K562 (cell line): ENCODE measurements around the gene PHF1. TPM values are rescaled to one million over a fixed set of nuclear protein-coding genes. Genes with fewer than 3 reads are reported as not detected.
A peak's percentile ranks its signal among the peaks of the same experiment; 100 is the strongest.

Source experiments
- C11orf30 ChIP-seq: fragments of 450-650 bp; IDR thresholded peaks from 2 replicates; pipeline ENCODE4 v1.6.1; 2016; ENCODE audit warnings: low read depth, mild to moderate bottlenecking
- E2F5 ChIP-seq: sonication (generic); formaldehyde crosslinking; IDR thresholded peaks from 2 replicates; pipeline ENCODE4 v1.8.0; 2022; ENCODE audit warnings: mild to moderate bottlenecking, missing genetic modification reagents
- ERF ChIP-seq: fragments of 450-650 bp; formaldehyde crosslinking; IDR thresholded peaks from 2 replicates; pipeline ENCODE4 v1.4.0; 2020; ENCODE audit warnings: mild to moderate bottlenecking, mixed read lengths
- KDM1A ChIP-seq, 2 experiments: fragments of 450-650 bp; IDR thresholded peaks; 2 replicates each; pipeline ENCODE4 v1.6.1; 2016; ENCODE audit warnings: mild to moderate bottlenecking in 2 of 2
- L3MBTL2 ChIP-seq: fragments of 450-650 bp; IDR thresholded peaks from 2 replicates; pipeline ENCODE4 v1.6.1; 2016; ENCODE audit warnings: mild to moderate bottlenecking, moderate library complexity
- MEF2A ChIP-seq: IDR thresholded peaks from 2 replicates; pipeline ENCODE4 v1.6.1; 2011; ENCODE audit warnings: low read depth, mild to moderate bottlenecking, low read length, moderate library complexity; ENCODE audit not compliant: control insufficient read depth
- PHF21A ChIP-seq: fragments of 450-650 bp; IDR thresholded peaks from 2 replicates; pipeline ENCODE4 v1.6.1; 2017; ENCODE audit warnings: low read depth, borderline replicate concordance
- RCOR1 ChIP-seq, 2 experiments: IDR thresholded peaks; 2 replicates each; pipeline ENCODE4 v1.6.1; 2012; ENCODE audit warnings: low read depth in 2 of 2, low read length in 2 of 2, borderline replicate concordance in 1 of 2, improper control_type of control experiment in 1 of 2
- TFAP4 ChIP-seq: sonication (generic); formaldehyde crosslinking; IDR thresholded peaks from 2 replicates; pipeline ENCODE4 v1.8.0; 2022; ENCODE audit warnings: missing genetic modification reagents, mild to moderate bottlenecking, moderate library complexity, borderline replicate concordance
- ZBTB1 ChIP-seq: sonication (generic); formaldehyde crosslinking; IDR thresholded peaks from 2 replicates; pipeline ENCODE4 v1.8.1; 2023; ENCODE audit warnings: missing genetic modification reagents, low read depth, mild to moderate bottlenecking, borderline replicate concordance
- ZC3H8 ChIP-seq: fragments of 450-650 bp; IDR thresholded peaks from 2 replicates; pipeline ENCODE4 v1.6.1; 2017
- polyA plus RNA-seq, 8 experiments: library from polyadenylated mRNA; depleted of rRNA in 4 of 8; stranded (reverse) in 5 of 8; unstranded in 3 of 8; fragments of >200 nt; fragmentation: Nextera tagmentation in 2 of 8; fragmentation: Illumina TruSeq in 1 of 8; extraction: Ambion mirVana in 2 of 8; extraction: Trizol in 1 of 8; gene quantifications; 2 replicates each; pipeline versions ENCODE4 v1.2.1 to v1.2.3, GENCODE V29; 2011 to 2014; ENCODE audit warnings: inconsistent platforms in 1 of 8, missing spikeins in 1 of 8
- total RNA-seq, 7 experiments: library from RNA; depleted of rRNA in 6 of 7; stranded (reverse); fragments of >200 nt in 6 of 7; fragmentation: Illumina TruSeq in 2 of 7; extraction: Trizol in 2 of 7; gene quantifications; 2 replicates each; pipeline versions ENCODE4 v1.2.1 to v1.2.3, GENCODE V29; 2011 to 2021; ENCODE audit warnings: low replicate concordance in 1 of 7
- TF ChIP-seq, protein P1 (sequence below), 3 experiments: fragments of 200-800 bp in 1 of 3; sonication (Bioruptor generic) in 1 of 3; sonication (generic) in 1 of 3; formaldehyde crosslinking in 1 of 3; IDR thresholded peaks; 2 replicates each; pipeline versions ENCODE4 v1.6.1 to v1.8.0; 2016 to 2022; ENCODE audit warnings: mild to moderate bottlenecking in 2 of 3, missing compliant biosample characterization in 2 of 3, missing genetic modification characterization in 2 of 3, missing genetic modification reagents in 1 of 3
- TF ChIP-seq, protein P2 (sequence below), 2 experiments: fragments of 450-650 bp; formaldehyde crosslinking in 1 of 2; IDR thresholded peaks; 2 replicates each; pipeline versions ENCODE4 v1.4.0 to v1.6.1; 2014 to 2020; ENCODE audit warnings: mild to moderate bottlenecking in 2 of 2, borderline replicate concordance in 1 of 2, low read depth in 1 of 2

The PHF1 gene
- total and polyA plus RNA-seq, 9 of the 15 experiments (the other 6 are each of a cell fraction or from before 2014, with no cell fraction given), result 3.7 to 64.2 (median 33.7) TPM

DNA sequence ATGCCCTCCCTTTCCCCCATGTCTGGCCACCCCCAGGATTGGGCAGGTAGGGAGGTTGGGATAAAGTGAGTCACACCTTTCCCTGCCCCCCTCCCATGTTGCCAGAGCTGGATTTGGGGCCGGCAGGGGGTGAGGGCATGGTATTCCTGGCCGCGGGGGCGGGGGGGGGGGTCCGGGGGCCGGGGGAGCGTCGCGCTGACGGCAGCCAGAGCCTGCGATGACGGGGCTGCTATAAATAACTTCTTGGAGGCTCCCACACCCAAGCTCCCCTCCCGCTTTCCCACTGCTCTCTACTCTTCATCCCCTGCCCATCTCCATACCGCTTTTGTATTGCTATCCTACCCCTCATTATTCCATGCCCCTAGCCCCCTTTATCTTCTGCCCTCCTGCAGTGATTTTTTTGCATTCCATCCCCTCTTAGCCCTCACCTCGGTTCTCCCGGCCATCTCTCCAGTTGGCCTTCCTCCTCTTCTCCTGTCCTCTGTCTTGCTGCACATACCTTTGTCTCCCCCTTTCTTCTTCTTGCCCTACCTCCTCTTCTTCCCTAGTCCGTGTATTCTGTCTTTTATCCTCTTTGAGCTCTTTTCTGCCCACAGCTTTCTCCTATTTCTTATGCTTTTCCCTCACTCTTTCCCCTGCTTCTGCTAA lies 22.9 kb downstream of the PHF1 start (continued):
- peak; percentile 43 to 55; a peak in 1 of 4 replicates for TF ChIP-seq KDM1A (IDR thresholded peaks at IDR 0.05)
- no peak for TF ChIP-seq L3MBTL2
- TF ChIP-seq MEF2A, result peak; percentile 65; the same call in 1 of the 2 replicates
- no peak for TF ChIP-seq ERF
- TF ChIP-seq RCOR1 (IDR thresholded peaks at IDR 0.05; ENCODE audit: borderline replicate concordance in 1 of 2, low read depth in 2 of 2, low read length in 2 of 2), result no peak
- TF ChIP-seq ZC3H8, result no peak
- TF ChIP-seq PHF21A, result peak; percentile 56; the same call in 1 of the 2 replicates
- no peak for TF ChIP-seq C11orf30
- TF ChIP-seq, protein P1, sequence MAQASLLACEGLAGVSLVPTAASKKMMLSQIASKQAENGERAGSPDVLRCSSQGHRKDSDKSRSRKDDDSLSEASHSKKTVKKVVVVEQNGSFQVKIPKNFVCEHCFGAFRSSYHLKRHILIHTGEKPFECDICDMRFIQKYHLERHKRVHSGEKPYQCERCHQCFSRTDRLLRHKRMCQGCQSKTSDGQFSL (CRISPR knock-in tag; IDR thresholded peaks at IDR 0.05), result no peak
- TF ChIP-seq, protein P1 (tag; IDR thresholded peaks at IDR 0.05), result peak in 1 of 2 experiments; percentile 57; a peak in 1 of 4 replicates
- TF ChIP-seq, protein P2, sequence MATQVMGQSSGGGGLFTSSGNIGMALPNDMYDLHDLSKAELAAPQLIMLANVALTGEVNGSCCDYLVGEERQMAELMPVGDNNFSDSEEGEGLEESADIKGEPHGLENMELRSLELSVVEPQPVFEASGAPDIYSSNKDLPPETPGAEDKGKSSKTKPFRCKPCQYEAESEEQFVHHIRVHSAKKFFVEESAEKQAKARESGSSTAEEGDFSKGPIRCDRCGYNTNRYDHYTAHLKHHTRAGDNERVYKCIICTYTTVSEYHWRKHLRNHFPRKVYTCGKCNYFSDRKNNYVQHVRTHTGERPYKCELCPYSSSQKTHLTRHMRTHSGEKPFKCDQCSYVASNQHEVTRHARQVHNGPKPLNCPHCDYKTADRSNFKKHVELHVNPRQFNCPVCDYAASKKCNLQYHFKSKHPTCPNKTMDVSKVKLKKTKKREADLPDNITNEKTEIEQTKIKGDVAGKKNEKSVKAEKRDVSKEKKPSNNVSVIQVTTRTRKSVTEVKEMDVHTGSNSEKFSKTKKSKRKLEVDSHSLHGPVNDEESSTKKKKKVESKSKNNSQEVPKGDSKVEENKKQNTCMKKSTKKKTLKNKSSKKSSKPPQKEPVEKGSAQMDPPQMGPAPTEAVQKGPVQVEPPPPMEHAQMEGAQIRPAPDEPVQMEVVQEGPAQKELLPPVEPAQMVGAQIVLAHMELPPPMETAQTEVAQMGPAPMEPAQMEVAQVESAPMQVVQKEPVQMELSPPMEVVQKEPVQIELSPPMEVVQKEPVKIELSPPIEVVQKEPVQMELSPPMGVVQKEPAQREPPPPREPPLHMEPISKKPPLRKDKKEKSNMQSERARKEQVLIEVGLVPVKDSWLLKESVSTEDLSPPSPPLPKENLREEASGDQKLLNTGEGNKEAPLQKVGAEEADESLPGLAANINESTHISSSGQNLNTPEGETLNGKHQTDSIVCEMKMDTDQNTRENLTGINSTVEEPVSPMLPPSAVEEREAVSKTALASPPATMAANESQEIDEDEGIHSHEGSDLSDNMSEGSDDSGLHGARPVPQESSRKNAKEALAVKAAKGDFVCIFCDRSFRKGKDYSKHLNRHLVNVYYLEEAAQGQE (IDR thresholded peaks at IDR 0.05; ENCODE audit: borderline replicate concordance), result no peak
- TF ChIP-seq, protein P2 (CRISPR knock-in tag; IDR thresholded peaks at IDR 0.05; ENCODE audit: low read depth), result no peak
- no peak for TF ChIP-seq E2F5
- no peak for TF ChIP-seq TFAP4 (CRISPR knock-in tag)
- TF ChIP-seq ZBTB1, result no peak
